Activated CD4-positive, alpha-beta T cell treated with anti-CD3 and anti-CD28 coated beads, Interleukin-2, Interleukin-6, amounts not matched to agents 100 ng/mL and 50 ng/mL, durations not matched to agents 16 hours and 8 hours (primary cell): ENCODE results near the gene GAA.

Source experiments
- DNase-seq: peaks from one replicate; pipeline ENCODE4 v3.0.0-alpha.2; 2020

Gene GAA

DNA sequence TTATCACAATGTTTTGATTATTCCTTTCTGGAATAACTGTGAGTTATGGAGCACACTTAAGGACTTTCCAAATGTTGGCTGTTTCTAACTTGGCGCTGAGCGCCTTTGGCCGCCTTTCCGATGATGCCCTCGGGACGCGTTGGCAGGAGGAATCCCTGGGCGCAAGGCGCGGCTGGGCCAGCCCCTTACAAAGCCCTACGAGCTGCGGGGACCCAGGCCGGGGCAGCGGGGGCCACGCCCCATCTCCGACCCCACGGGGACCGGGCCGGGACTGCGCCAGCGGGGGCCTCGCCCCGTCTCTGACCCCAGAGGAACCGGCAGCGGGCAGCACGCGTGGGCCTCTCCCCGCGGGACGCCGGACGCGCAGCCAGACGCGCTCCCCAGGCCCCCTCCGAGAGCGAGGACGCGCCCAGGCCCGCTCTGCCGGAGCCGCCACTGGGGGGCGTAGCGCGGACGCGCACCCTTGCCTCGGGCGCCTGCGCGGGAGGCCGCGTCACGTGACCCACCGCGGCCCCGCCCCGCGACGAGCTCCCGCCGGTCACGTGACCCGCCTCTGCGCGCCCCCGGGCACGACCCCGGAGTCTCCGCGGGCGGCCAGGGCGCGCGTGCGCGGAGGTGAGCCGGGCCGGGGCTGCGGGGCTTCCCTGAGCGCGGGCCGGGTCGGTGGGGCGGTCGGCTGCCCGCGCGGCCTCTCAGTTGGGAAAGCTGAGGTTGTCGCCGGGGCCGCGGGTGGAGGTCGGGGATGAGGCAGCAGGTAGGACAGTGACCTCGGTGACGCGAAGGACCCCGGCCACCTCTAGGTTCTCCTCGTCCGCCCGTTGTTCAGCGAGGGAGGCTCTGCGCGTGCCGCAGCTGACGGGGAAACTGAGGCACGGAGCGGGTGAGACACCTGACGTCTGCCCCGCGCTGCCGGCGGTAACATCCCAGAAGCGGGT is at the start of gene GAA:
GAA (plus strand) TSS at position 571 of the 935 bp plus-strand sequence. CDS start 3,006 bp downstream, outside the sequence.
- peak; percentile 93 for DNase-seq

DNA sequence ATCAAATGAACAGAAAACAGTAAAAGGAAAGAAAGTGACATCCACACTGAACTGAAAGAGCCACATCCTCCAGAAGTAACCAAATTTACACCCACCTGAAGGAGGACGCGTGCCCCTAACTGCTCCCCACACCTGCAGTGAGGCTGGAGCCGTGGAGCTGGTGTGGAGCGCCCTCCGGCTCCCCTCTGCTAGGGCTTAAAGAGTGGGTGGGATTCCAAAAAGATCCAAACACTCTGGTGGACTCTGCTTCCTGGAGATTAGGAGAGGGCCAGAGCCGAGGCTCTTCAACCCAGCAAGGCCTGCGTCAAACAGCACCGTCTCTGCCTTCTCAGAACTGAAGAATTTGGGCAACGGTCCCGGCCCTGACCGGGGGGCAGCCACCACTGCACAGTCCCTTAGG is 49.7 kb upstream of the GAA start:
- DNase-seq: no peak

GRCh38 chr17:80053102-80053501 is 48.3 kb upstream of the GAA start:
- no peak for DNase-seq

- DNase-seq: no peak
Observed at GRCh38 chr17:80055597-80055996, 45.8 kb upstream of the GAA start.

DNA sequence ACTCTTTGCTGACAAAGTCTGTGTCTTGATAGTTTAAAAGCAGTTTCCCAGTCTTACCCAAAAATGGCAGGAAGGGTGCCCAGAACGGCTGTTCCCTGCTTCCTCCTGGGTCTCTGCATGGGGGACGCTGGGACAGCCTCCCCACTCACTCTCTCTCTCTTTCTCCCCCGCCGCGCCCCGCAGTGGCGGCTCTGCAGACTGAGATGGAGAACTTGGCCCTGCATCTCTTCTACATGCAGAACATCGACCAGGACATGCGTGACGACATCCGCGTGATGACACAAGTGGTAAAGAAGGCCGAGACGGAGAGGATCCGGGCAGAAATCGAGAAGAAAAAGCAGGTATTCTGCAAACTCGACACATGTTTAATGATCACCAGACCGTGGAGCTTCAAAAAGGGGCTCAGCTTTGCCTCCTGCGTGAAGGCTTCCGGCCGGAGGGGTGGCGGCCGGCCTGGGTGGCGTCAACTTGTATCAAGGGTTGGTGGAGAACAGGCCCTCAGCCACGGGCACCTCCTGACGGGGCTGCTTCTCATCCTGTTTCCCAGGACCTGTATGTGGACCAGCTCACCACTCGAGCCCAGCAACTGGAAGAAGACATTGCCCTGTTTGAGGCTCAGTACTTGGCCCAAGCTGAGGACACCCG is 42.9 kb upstream of the GAA start:
- DNase-seq: no peak

DNA sequence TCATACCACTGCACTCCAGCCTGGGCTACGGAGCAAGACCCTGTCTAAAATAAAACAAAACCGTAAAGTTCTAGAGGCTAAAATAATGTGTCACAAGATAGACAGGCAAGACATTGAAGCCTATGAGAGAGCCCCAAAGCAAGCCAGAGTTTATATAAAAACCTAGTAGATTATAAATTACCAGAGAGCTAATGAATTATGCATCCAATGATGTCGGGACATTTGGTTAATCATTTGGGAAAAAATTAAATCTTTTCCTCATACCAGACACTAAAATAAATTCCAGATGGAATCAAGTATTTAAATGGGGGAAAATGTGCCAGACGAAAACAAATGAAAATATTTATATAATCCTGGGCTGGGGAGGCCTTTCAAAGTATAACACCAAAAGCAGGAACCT is 40.7 kb upstream of the GAA start:
- DNase-seq: no peak

DNA sequence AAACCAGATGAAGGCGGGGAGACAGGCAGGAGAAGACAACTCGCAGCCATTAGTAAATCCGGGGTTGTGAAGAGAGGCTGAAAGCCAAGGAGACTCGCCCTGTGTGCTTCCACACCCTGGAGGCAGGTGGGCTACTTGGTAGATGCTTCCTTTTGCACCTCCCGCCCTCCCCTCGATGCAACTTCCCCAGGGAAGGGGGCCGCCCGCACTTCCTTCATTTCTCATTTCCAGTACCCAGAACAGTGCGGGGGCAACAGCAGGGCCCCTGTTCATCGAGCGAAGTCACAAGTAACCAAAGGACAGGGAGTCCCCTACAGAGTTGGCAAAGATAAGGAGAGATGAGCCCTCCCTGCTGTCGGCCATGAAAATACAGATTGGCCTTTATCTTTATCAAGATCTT is 40.0 kb upstream of the GAA start:
- no peak for DNase-seq

DNA sequence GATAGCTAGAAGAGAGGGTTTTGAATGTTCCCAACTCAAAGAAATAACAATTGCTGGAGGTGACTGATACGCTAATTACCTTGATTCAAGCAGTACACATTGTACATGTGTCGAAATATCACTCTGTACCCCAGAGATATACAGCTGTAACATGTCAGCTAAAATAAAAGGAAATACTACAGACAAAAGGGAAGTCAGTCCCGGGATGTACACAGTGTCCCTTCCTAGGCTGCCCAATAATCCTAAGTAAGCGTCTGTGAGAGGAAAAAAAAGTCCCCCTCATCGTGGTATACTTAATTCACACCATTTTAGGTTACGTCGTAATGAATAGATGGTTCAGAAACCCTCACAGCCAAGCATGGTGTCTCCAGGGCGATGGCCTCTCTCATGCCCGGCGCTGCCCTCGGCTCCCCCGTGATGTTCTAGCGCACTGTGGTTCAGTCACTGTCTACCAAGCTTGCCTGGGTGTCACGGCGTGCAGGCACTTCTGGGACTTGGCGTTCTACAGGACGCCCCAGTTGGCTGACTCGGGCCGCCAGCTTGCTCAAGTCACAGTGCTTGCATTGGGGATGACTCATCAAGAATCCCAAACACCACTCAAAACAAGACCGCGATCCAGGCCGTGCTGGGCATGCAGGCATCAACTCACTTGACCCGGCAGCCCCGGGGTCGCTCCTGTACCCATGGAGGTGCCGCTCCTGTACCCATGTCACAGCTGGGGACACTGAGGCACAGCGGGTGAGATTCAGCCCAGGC is 37.4 kb upstream of the GAA start:
- peak; percentile 12 for DNase-seq

DNA sequence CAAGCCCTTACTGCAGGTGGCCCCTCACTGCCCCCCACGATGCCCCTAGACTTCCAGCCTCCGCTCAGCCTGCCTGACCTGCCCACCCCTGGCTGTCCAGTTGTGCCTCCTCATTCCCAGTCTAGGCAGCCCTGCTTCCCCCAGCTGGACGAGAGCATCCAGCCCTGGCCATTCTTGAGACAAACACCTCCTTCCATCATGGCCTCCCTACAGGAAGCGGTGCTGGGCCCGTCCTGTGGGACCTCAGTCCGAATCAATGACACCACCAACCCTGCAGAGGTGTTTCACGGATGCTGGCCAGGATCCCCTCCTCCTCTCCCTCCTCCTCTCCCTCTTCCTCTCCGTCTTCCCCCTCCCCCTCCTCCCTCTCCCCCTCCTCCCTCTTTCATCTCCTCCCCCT is 36.7 kb upstream of the GAA start:
- DNase-seq: no peak

DNA sequence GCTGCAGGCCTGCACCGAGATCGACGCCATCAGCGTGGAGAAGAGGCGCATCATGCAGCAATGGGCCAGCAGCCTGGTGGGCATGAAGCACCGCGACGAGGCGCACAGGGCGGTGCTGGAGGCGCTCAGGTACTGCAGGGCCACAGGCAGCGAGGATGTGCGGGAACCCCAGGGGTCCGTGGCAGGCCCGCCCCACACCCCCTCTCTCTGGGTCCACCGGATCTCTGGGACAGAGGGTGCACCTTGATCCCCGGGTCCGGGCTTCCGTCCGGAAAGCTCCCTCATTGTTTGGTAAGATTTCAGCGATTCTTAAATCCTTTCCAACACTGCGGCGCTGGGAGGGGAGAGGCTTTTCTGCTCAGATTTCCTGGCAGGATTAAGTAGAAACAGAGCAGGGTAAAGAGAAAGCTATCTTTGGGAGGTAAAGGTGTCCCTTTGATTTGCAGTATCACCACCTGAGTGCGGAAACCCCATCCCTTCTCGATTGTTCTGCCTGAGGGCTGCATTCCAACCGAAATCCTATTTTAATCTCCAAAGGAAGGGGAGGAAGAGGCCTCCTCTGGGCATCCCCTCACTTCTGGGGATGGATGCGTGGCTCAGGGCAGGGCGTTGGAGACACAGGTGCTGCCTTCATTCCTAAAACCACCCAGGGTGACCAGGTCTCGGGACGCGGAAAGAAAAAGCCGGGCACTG is 35.8 kb upstream of the GAA start:
- DNase-seq: no peak

DNA sequence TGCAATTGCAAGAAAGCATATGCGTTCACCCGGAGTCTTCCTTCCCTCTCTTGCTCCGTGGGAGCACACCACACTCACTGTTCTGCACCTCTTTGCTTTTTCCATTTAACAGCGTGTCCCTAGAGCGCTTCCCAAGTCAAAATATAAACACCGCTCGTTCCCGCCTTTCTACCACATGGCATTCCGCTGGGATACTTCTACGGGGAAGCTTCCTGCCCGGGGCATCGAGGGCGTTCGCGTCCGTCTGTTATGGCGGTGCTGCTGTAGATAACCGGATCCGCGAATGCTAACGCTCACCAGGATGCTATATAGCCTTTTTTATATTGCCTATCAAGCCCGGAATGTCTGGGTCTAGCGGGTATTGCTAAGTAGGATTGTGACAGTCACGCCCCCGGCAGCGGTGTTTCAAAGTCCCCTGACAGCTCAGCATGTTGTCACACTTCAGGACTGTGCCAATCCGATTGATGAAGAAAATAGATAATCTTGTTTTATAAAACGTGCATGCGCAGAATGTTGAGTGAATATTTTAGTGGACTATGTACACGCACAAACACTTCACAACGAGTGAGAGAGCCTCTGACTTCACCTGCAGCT is 33.9 kb upstream of the GAA start:
- DNase-seq: no peak

DNA sequence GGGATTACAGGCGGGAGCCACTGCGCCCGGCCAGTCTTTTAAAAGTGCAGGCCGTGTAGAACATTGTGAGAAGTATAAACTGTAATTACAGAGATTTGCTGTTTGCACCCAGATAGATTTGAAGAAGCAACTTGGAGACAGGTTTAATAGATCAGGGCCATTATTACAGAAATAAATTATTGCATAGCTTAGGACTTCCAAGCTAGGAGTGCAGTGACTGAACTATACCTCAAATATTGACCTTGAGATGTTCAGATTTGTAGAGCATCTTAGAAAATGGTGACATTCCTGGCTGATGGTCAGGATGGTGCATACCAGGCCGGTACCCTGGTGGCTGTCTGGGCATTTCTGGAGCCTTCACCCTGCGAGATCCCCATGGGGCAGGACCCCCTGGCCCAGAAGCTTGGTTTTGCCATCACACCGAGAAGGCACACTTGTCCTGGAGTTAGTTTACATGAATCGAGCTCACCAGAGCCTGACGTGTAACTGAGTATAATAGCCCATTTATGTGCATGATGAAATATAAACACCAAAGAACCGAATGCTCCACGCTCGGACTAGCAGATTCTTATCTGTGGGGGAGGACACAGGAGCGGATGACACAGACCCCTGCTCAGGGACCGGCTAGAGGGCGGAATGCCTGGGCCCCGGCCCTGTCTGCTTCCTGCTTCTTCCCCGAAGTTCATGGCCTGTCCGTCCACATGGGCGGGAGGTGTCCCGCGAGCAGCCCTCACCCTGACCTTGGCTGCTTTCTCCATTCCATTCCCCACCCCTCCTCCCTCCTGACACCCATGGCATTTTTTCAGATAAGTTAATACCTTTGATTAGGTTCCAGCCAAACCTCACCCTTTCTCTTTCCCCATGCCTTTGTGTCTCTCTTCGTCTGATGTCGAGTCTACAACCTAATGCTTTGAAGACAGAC is 32.8 kb upstream of the GAA start:
- no peak for DNase-seq

DNA sequence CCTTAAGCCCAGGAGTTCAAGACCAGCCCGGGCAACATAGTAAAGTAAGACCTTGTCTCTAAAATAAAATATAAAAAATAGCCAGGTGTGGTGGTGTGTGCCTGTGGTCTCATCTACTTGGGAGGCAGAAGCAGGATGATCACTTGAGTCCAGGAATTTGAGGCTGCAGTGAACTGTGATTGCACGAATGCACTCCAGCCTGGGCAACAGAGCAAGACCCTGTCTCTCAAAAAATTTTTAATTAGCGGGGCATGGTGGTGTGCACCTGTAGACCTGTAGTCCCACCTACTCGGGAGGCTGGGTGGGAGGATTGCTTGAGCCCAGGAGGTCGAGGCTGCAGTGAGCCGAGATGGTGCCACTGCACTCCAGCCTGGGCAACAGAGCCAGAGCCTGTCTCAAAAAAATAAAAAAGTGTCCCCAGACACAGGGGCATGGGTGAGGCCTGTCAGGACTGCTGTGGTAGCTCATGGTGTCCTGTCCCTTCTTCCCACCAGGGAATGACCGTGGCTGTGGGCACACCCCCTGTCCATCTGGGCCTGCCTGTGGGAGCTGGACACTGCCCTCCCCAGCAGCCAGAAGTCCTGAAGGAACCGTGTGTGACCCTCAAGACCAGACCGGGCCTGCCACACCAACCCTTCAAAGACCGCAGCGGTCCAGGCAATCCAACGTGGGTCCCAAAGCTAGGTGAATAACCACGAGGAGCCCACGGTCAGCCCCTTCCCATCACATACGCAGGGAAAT is 30.8 kb upstream of the GAA start:
- DNase-seq: no peak

GRCh38 chr17:80071116-80071841 is 30.1 kb upstream of the GAA start:
- no peak for DNase-seq

DNA sequence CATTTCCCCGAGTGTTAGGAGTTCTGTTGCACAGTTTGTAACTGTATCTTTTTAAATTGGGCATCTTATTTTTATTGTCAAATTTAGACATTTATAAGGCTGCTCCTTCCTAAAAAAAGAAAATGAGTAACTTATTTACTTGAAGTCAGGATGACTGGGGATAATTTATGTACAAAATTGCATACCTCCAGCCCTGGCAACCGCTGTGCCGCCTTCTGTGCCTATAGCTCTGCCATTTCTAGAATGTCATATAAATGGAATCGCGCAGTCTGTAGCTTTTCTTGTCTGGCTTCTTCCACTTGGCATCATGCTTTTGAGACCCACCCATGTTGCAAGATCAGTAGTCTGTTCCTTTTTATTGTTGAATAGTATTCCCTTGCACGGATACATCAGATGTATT is 29.0 kb upstream of the GAA start:
- DNase-seq: no peak

DNA sequence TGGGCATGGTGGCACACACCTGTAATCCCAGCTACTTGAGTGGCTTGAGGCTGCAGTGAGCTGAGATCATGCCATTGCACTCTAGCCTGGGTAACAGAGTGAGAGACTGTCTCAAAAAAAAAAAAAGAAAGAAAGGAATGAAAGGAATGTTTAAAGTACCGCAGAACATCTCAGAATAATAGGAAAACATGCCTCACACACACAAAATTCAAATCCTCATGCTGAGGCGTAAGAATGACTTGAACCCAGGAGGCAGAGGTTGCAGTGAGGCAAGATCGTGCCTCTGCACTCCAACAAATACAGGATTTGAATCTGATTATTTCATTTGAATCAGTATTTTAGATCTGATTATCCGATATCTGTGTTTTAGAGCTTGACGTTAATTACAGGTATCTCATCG is 21.3 kb upstream of the GAA start:
- no peak for DNase-seq

GRCh38 chr17:80081596-80081995 is 19.8 kb upstream of the GAA start:
- no peak for DNase-seq

GRCh38 chr17:80082403-80083135 is 18.8 kb upstream of the GAA start:
- peak; percentile 84 for DNase-seq

DNA sequence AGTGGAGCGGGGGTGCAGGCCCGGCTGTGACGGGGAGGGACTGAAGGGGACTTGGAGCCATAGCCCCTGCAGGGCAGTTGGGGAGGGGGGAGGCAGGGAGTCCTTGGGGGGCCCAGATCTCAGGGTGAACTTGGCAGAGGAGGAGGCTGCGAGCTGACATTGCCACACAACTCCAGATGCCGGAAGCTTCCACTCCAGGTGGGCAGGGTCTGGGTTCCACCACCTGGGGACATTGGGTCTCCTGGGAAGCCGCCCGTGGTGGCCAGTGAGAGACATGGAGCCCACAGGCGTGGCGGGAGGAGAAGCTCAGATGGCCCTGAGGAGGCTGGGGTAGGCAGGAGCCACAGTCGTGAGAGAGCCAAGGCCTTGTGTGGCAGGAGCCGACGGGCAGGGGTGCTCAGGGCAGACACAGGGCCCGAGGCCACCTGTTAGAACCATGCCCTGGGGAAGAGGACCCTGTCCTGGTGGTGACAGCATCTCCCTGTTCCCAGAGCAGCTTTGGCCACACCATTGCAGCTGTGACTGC is 18.2 kb upstream of the GAA start:
- DNase-seq: no peak
